ENCODE results near the gene TSTD1.
"Not testable (repeated sequence)": the region's sequence is repeated elsewhere in the genome, so short reads cannot be mapped to it uniquely, and the experiment has no call there.

TSTD1 gene

GRCh38 chr1:161033751-161034150 is 5.0 kb downstream of the TSTD1 start:
- no peaks in the 10 kb centered on the region for H3K27me3 ChIP-seq (ENCODE audit: low read depth, low read length)
- TF ChIP-seq EZH2phosphoT487 (IDR thresholded peaks at IDR 0.05; ENCODE audit: low read depth) (no peak), CTCF (IDR thresholded peaks at IDR 0.05; ENCODE audit: low read depth, low read length) (no peak)
- no peak overlapping the region for H3K27ac ChIP-seq (ENCODE audit: low read length)
- no peak overlapping the region for H3K4me3 ChIP-seq (ENCODE audit: low read length)
- H4K20me1 ChIP-seq (ENCODE audit: insufficient read depth, low read length): no peaks in the 10 kb centered on the region
- H3K79me2 ChIP-seq (ENCODE audit: low read length): no peaks in the 10 kb centered on the region
- H3K9ac ChIP-seq (ENCODE audit: low read length): no peak overlapping the region
- H3K9me3 ChIP-seq (ENCODE audit: insufficient read depth, low read length): no peaks in the 10 kb centered on the region
- H3K4me2 ChIP-seq (ENCODE audit: low read length): no peak overlapping the region
- H3K4me1 ChIP-seq (ENCODE audit: low read length): no peaks in the 10 kb centered on the region
- no peak overlapping the region for H2AFZ ChIP-seq (ENCODE audit: low read depth, low read length)
- H3K36me3 ChIP-seq (replicated peaks; ENCODE audit: low read depth, low read length): peaks cover 7% of the 10 kb centered on the region

GRCh38 chr1:161032409-161032808 is 6.4 kb downstream of the TSTD1 start:
- Histone ChIP-seq H3K9me3 (ENCODE audit: insufficient read depth, low read length) (no peaks in the 10 kb centered on the region), H3K36me3 (replicated peaks; ENCODE audit: low read depth, low read length) (peaks cover 5% of the 10 kb centered on the region), H3K4me1 (ENCODE audit: low read length) (no peaks in the 10 kb centered on the region), H2AFZ (ENCODE audit: low read depth, low read length) (no peak overlapping the region), H3K27ac (ENCODE audit: low read length) (no peak overlapping the region), H4K20me1 (ENCODE audit: insufficient read depth, low read length) (no peaks in the 10 kb centered on the region), H3K4me3 (ENCODE audit: low read length) (no peak overlapping the region), H3K9ac (ENCODE audit: low read length) (no peak overlapping the region), H3K79me2 (ENCODE audit: low read length) (no peaks in the 10 kb centered on the region), H3K4me2 (ENCODE audit: low read length) (no peak overlapping the region), H3K27me3 (ENCODE audit: low read depth, low read length) (no peaks in the 10 kb centered on the region)
- TF ChIP-seq EZH2phosphoT487 (IDR thresholded peaks at IDR 0.05; ENCODE audit: low read depth) (no peak), CTCF (IDR thresholded peaks at IDR 0.05; ENCODE audit: low read depth, low read length) (no peak)

GRCh38 chr1:161031874-161032273 is 6.9 kb downstream of the TSTD1 start:
- Histone ChIP-seq H3K4me2 (ENCODE audit: low read length) (no peak overlapping the region), H2AFZ (ENCODE audit: low read depth, low read length) (no peak overlapping the region), H4K20me1 (ENCODE audit: insufficient read depth, low read length) (no peaks in the 10 kb centered on the region), H3K9me3 (ENCODE audit: insufficient read depth, low read length) (no peaks in the 10 kb centered on the region), H3K9ac (ENCODE audit: low read length) (no peak overlapping the region), H3K79me2 (ENCODE audit: low read length) (no peaks in the 10 kb centered on the region), H3K4me1 (ENCODE audit: low read length) (no peaks in the 10 kb centered on the region), H3K27ac (ENCODE audit: low read length) (no peak overlapping the region), H3K27me3 (ENCODE audit: low read depth, low read length) (no peaks in the 10 kb centered on the region), H3K4me3 (ENCODE audit: low read length) (no peak overlapping the region), H3K36me3 (replicated peaks; ENCODE audit: low read depth, low read length) (no peaks in the 10 kb centered on the region)
- TF ChIP-seq EZH2phosphoT487 (IDR thresholded peaks at IDR 0.05; ENCODE audit: low read depth): no peak
- no peak for TF ChIP-seq CTCF (IDR thresholded peaks at IDR 0.05; ENCODE audit: low read depth, low read length)

- H3K9ac ChIP-seq (ENCODE audit: low read length); H3K36me3 ChIP-seq (replicated peaks; ENCODE audit: low read depth, low read length); H3K4me2 ChIP-seq (ENCODE audit: low read length); H3K4me1 ChIP-seq (ENCODE audit: low read length); H3K27ac ChIP-seq (ENCODE audit: low read length); H4K20me1 ChIP-seq (ENCODE audit: insufficient read depth, low read length); H3K9me3 ChIP-seq (ENCODE audit: insufficient read depth, low read length); H3K79me2 ChIP-seq (ENCODE audit: low read length); H3K4me3 ChIP-seq (ENCODE audit: low read length); H2AFZ ChIP-seq (ENCODE audit: low read depth, low read length); H3K27me3 ChIP-seq (ENCODE audit: low read depth, low read length): not testable (repeated sequence)
Observed at GRCh38 chr1:161029466-161029865, 9.3 kb downstream of the TSTD1 start.

- not testable (repeated sequence) for H3K9me3 ChIP-seq (ENCODE audit: insufficient read depth, low read length); H2AFZ ChIP-seq (ENCODE audit: low read depth, low read length); H3K79me2 ChIP-seq (ENCODE audit: low read length); H3K27ac ChIP-seq (ENCODE audit: low read length); H3K36me3 ChIP-seq (replicated peaks; ENCODE audit: low read depth, low read length); H3K27me3 ChIP-seq (ENCODE audit: low read depth, low read length); H3K4me3 ChIP-seq (ENCODE audit: low read length); H4K20me1 ChIP-seq (ENCODE audit: insufficient read depth, low read length); H3K9ac ChIP-seq (ENCODE audit: low read length); H3K4me2 ChIP-seq (ENCODE audit: low read length); H3K4me1 ChIP-seq (ENCODE audit: low read length)
Observed at GRCh38 chr1:161026954-161027353, 11.8 kb downstream of the TSTD1 start.

GRCh38 chr1:161022432-161022831 is 16.3 kb downstream of the TSTD1 start:
- H4K20me1 ChIP-seq (ENCODE audit: insufficient read depth, low read length); H3K4me3 ChIP-seq (ENCODE audit: low read length); H3K9ac ChIP-seq (ENCODE audit: low read length); H3K4me2 ChIP-seq (ENCODE audit: low read length); H3K79me2 ChIP-seq (ENCODE audit: low read length); H3K36me3 ChIP-seq (replicated peaks; ENCODE audit: low read depth, low read length); H3K27ac ChIP-seq (ENCODE audit: low read length); H2AFZ ChIP-seq (ENCODE audit: low read depth, low read length); H3K9me3 ChIP-seq (ENCODE audit: insufficient read depth, low read length): not testable (repeated sequence)
- Histone ChIP-seq H3K4me1 (ENCODE audit: low read length) (peaks cover 16% of the 10 kb centered on the region), H3K27me3 (ENCODE audit: low read depth, low read length) (peaks cover 26% of the 10 kb centered on the region)

All from OCI-LY3 (cell line).